CD8-positive, alpha-beta memory T cell (primary cell): ENCODE data around the gene KHSRP. TPM values are rescaled to one million over a fixed set of nuclear protein-coding genes. Genes with fewer than 3 reads are reported as not detected.

Experiments
- CTCF ChIA-PET: fragments of 350-600 bp; sonication (Branson Sonifier 250); formaldehyde crosslinking; loops from one replicate; lab custom pipeline; 2021; ENCODE audit warnings: antibody characterized with exemption; lab: Charles Lee
- POLR2A ChIA-PET: fragments of 350-600 bp; sonication (Branson Sonifier 250); formaldehyde crosslinking; loops from one replicate; lab custom pipeline; 2021; ENCODE audit warnings: antibody characterized with exemption; lab: Charles Lee
- DNase-seq, 5 donors: peaks; one replicate each; pipeline versions ENCODE4 v3.0.0 to v3.0.0-alpha.2; 2020 to 2022; ENCODE audit warnings: mixed read lengths in 1 of 5
- H3K27ac ChIP-seq: one replicate; pipeline ENCODE4 v1.7.0; 2013; ENCODE audit warnings: low read depth, mild to moderate bottlenecking, low read length, moderate library complexity
- H3K27me3 ChIP-seq: 2 replicates; pipeline ENCODE4 v1.7.0; 2013; ENCODE audit warnings: low read length, mild to moderate bottlenecking; ENCODE audit not compliant: insufficient read depth, poor library complexity, severe bottlenecking
- H3K36me3 ChIP-seq: 2 replicates; pipeline ENCODE4 v1.7.0; 2013; ENCODE audit warnings: mild to moderate bottlenecking, low read length, moderate library complexity; ENCODE audit not compliant: insufficient read depth
- H3K4me1 ChIP-seq: 2 replicates; pipeline ENCODE4 v1.7.0; 2013; ENCODE audit warnings: mild to moderate bottlenecking, low read length, moderate library complexity; ENCODE audit not compliant: insufficient read depth
- H3K4me3 ChIP-seq: 2 replicates; pipeline ENCODE4 v1.7.0; 2013; ENCODE audit warnings: mild to moderate bottlenecking, low read length
- H3K9me3 ChIP-seq: 2 replicates; pipeline ENCODE4 v1.7.0; 2013; ENCODE audit warnings: mild to moderate bottlenecking, low read length
- H3K27ac Mint-ChIP-seq, 8 donors: one replicate each; pipeline ENCODE4 v1.8.0; 2020 to 2021; ENCODE audit warnings: mixed read lengths in 8 of 8, mild to moderate bottlenecking in 6 of 8, inconsistent platforms in 3 of 8, moderate library complexity in 3 of 8
- H3K27me3 Mint-ChIP-seq, 2 donors: one replicate each; pipeline ENCODE4 v1.8.0; 2020 to 2021; ENCODE audit warnings: mixed read lengths in 2 of 2, mild to moderate bottlenecking in 1 of 2, moderate library complexity in 1 of 2
- H3K36me3 Mint-ChIP-seq, 3 donors: one replicate each; pipeline ENCODE4 v1.8.0; 2020 to 2021; ENCODE audit warnings: mixed read lengths in 3 of 3, inconsistent platforms in 1 of 3, mild to moderate bottlenecking in 1 of 3
- H3K4me1 Mint-ChIP-seq, 3 donors: one replicate each; pipeline ENCODE4 v1.8.0; 2020 to 2021; ENCODE audit warnings: mixed read lengths in 3 of 3, inconsistent platforms in 1 of 3, mild to moderate bottlenecking in 1 of 3
- H3K4me3 Mint-ChIP-seq, 7 donors: one replicate each; pipeline ENCODE4 v1.8.0; 2020 to 2021; ENCODE audit warnings: mixed read lengths in 7 of 7, mild to moderate bottlenecking in 6 of 7, moderate library complexity in 4 of 7, inconsistent platforms in 2 of 7
- H3K9me3 Mint-ChIP-seq, 5 donors: one replicate each; pipeline ENCODE4 v1.8.0; 2020 to 2022; ENCODE audit warnings: mixed read lengths in 5 of 5, mild to moderate bottlenecking in 3 of 5, moderate library complexity in 2 of 5, inconsistent platforms in 1 of 5
- polyA plus RNA-seq: library from polyadenylated mRNA; unstranded; fragments of 300-500 nt; fragmentation: Illumina TruSeq; gene quantifications from one replicate; pipeline ENCODE4 v1.2.3, GENCODE V29; 2021
- total RNA-seq, 2 experiments: library from RNA; stranded (reverse); gene quantifications; one replicate each; pipeline ENCODE4 v1.2.3, GENCODE V29; 2021

The KHSRP gene
- 100 to 1,000 TPM; 456 to 459 TPM for total RNA-seq
- polyA plus RNA-seq, result 22.0 TPM

- Histone ChIP-seq H3K27me3 (no peaks in the 10 kb centered on the region), H3K9me3 (no peaks in the 10 kb centered on the region), H3K4me3 (peak within 1 kb of the TSS; percentile 73), H3K27ac (peak within 1 kb of the TSS; percentile 69), H3K4me1 (peaks cover 27% of the 10 kb centered on the region), H3K36me3 (peaks cover 21% of the 10 kb centered on the region)
- H3K27ac Mint-ChIP-seq, result peak within 1 kb of the TSS; percentile 87 to 98 (median 90)
- CTCF ChIA-PET, result interaction anchor here (1.2 to 1.4 kb wide), 2 partner anchors 32 to 206 kb away, joined by 3 to 5 read pairs; partner anchors contain the start of gene GTF2F1
- H3K27me3 Mint-ChIP-seq, result peaks cover 0 to 1% of the 10 kb centered on the region in 2 donors
- POLR2A ChIA-PET, result interaction anchor here (0.5 to 2.2 kb wide), 11 partner anchors 31 to 439 kb away, joined by 3 to 14 read pairs (median 5); partner anchors contain the start of genes ALKBH7, CLPP, DENND1C and GPR108
- peak within 1 kb of the TSS; percentile 87 to 95 (median 90) for H3K4me3 Mint-ChIP-seq
- no peaks in the 10 kb centered on the region for H3K9me3 Mint-ChIP-seq
- H3K36me3 Mint-ChIP-seq, result peaks cover 3 to 37% (median 9%) of the 10 kb centered on the region in 3 donors
- peak in 3 of 5 donors; percentile 17 to 23 (median 21) for DNase-seq
- peaks cover 30 to 46% (median 33%) of the 10 kb centered on the region in 3 donors for H3K4me1 Mint-ChIP-seq
Observed at GRCh38 chr19:6424195-6424938, at the start of gene KHSRP. Gene KHSRP (minus strand): TSS chr19:6424811. CDS start chr19:6424701, 110 bp downstream.

- no peak for DNase-seq
- peaks cover 0 to 60% (median 0%) of the 10 kb centered on the region in 3 donors for H3K36me3 Mint-ChIP-seq
- no peak overlapping the region for H3K4me3 Mint-ChIP-seq
- H3K27me3 Mint-ChIP-seq, result no peaks in the 10 kb centered on the region
- H3K27ac Mint-ChIP-seq, result no peak overlapping the region
- H3K27me3 ChIP-seq, result no peaks in the 10 kb centered on the region
- peaks cover 3% of the 10 kb centered on the region for H3K4me1 ChIP-seq
- H3K4me3 ChIP-seq, result no peak overlapping the region
- H3K9me3 ChIP-seq, result no peaks in the 10 kb centered on the region
- H3K36me3 ChIP-seq, result peaks cover 25% of the 10 kb centered on the region
- no peak overlapping the region for H3K27ac ChIP-seq
- no peaks in the 10 kb centered on the region for H3K4me1 Mint-ChIP-seq
- H3K9me3 Mint-ChIP-seq, result no peaks in the 10 kb centered on the region
- CTCF ChIA-PET, result interaction anchor here (0.6 kb wide), 1 partner anchor 112 kb away, joined by 3 read pairs; the partner anchor contains the start of gene CLPP
- POLR2A ChIA-PET, result no interaction called here
Observed at GRCh38 chr19:6473647-6474046, 49.0 kb upstream of the KHSRP start.

- Histone ChIP-seq H3K9me3 (no peaks in the 10 kb centered on the region), H3K27me3 (no peaks in the 10 kb centered on the region), H3K4me3 (no peak overlapping the region), H3K4me1 (no peaks in the 10 kb centered on the region), H3K36me3 (peaks cover 25% of the 10 kb centered on the region), H3K27ac (no peak overlapping the region)
- H3K4me3 Mint-ChIP-seq, result no peak overlapping the region
- ChIA-PET POLR2A (no interaction called here), CTCF (interaction anchor here (0.6 to 1.7 kb wide), 3 partner anchors 9 to 111 kb away, joined by 3 to 5 read pairs (median 3); partner anchors contain the start of genes CLPP and DENND1C)
- H3K9me3 Mint-ChIP-seq, result no peaks in the 10 kb centered on the region
- H3K27ac Mint-ChIP-seq, result peak overlapping the region in 1 of 8 donors; percentile 15
- no peak for DNase-seq
- peaks cover 0 to 68% (median 0%) of the 10 kb centered on the region in 3 donors for H3K36me3 Mint-ChIP-seq
- H3K27me3 Mint-ChIP-seq, result no peaks in the 10 kb centered on the region
- H3K4me1 Mint-ChIP-seq, result no peaks in the 10 kb centered on the region
Observed at GRCh38 chr19:6472713-6473112, 48.1 kb upstream of the KHSRP start.

GRCh38 chr19:6471076-6471475 lies 46.5 kb upstream of the KHSRP start:
- Histone ChIP-seq H3K4me1 (no peaks in the 10 kb centered on the region), H3K27ac (no peak overlapping the region), H3K4me3 (no peak overlapping the region), H3K27me3 (no peaks in the 10 kb centered on the region), H3K36me3 (peaks cover 15% of the 10 kb centered on the region), H3K9me3 (no peaks in the 10 kb centered on the region)
- POLR2A ChIA-PET, result interaction anchor here (0.6 to 1.2 kb wide), 2 partner anchors 10 to 23 kb away, joined by 4 read pairs; partner anchors contain the start of gene DENND1C
- Mint-ChIP-seq H3K36me3 (peaks cover 0 to 71% (median 0%) of the 10 kb centered on the region in 3 donors), H3K4me1 (no peaks in the 10 kb centered on the region), H3K27me3 (no peaks in the 10 kb centered on the region), H3K27ac (peak overlapping the region in 1 of 8 donors; percentile 38), H3K9me3 (no peaks in the 10 kb centered on the region), H3K4me3 (no peak overlapping the region)
- CTCF ChIA-PET, result interaction anchor here (0.6 to 1.4 kb wide), 2 partner anchors 10 to 46 kb away, joined by 3 read pairs; no protein-coding TSS in a partner anchor
- DNase-seq, result no peak

GRCh38 chr19:6470173-6470572 lies 45.6 kb upstream of the KHSRP start:
- H3K36me3 ChIP-seq, result peaks cover 6% of the 10 kb centered on the region
- DNase-seq, result no peak
- Mint-ChIP-seq H3K4me3 (no peak overlapping the region), H3K36me3 (peaks cover 0 to 65% (median 0%) of the 10 kb centered on the region in 3 donors), H3K4me1 (peaks cover 0 to 5% (median 1%) of the 10 kb centered on the region in 3 donors), H3K27me3 (no peaks in the 10 kb centered on the region), H3K27ac (peak overlapping the region in 1 of 8 donors; percentile 40), H3K9me3 (no peaks in the 10 kb centered on the region)
- no peaks in the 10 kb centered on the region for H3K27me3 ChIP-seq
- POLR2A ChIA-PET, result interaction anchor here (0.6 kb wide), 1 partner anchor 23 kb away, joined by 4 read pairs; no protein-coding TSS in a partner anchor
- no peaks in the 10 kb centered on the region for H3K4me1 ChIP-seq
- no peak overlapping the region for H3K4me3 ChIP-seq
- H3K27ac ChIP-seq, result no peak overlapping the region
- CTCF ChIA-PET, result interaction anchor here (1.2 to 1.4 kb wide), 2 partner anchors 11 to 47 kb away, joined by 3 to 4 read pairs; partner anchors contain the start of gene DENND1C
- H3K9me3 ChIP-seq, result no peaks in the 10 kb centered on the region

- H3K4me3 Mint-ChIP-seq, result no peak overlapping the region
- peaks cover 5 to 17% (median 8%) of the 10 kb centered on the region in 3 donors for H3K4me1 Mint-ChIP-seq
- no peaks in the 10 kb centered on the region for H3K9me3 Mint-ChIP-seq
- H3K36me3 ChIP-seq, result no peaks in the 10 kb centered on the region
- CTCF ChIA-PET, result interaction anchor here (1.2 kb wide), 1 partner anchor 37 kb away, joined by 5 read pairs; no protein-coding TSS in a partner anchor
- H3K36me3 Mint-ChIP-seq, result peaks cover 0 to 44% (median 0%) of the 10 kb centered on the region in 3 donors
- POLR2A ChIA-PET, result no interaction called here
- H3K27ac Mint-ChIP-seq, result peak overlapping the region in 4 of 8 donors; percentile 19 to 90 (median 66)
- no peak for DNase-seq
- no peaks in the 10 kb centered on the region for H3K27me3 Mint-ChIP-seq
- no peak overlapping the region for H3K27ac ChIP-seq
- no peaks in the 10 kb centered on the region for H3K27me3 ChIP-seq
- peaks cover 12% of the 10 kb centered on the region for H3K4me1 ChIP-seq
- no peak overlapping the region for H3K4me3 ChIP-seq
- H3K9me3 ChIP-seq, result no peaks in the 10 kb centered on the region
Observed at GRCh38 chr19:6467384-6467783, 42.8 kb upstream of the KHSRP start.

- CTCF ChIA-PET, result no interaction called here
- Mint-ChIP-seq H3K27me3 (no peaks in the 10 kb centered on the region), H3K4me3 (no peak overlapping the region), H3K36me3 (peaks cover 0 to 42% (median 0%) of the 10 kb centered on the region in 3 donors), H3K27ac (peak overlapping the region in 2 of 8 donors; percentile 66 to 90), H3K4me1 (peaks cover 8 to 17% (median 10%) of the 10 kb centered on the region in 3 donors), H3K9me3 (no peaks in the 10 kb centered on the region)
- Histone ChIP-seq H3K9me3 (no peaks in the 10 kb centered on the region), H3K36me3 (no peaks in the 10 kb centered on the region), H3K4me3 (no peak overlapping the region), H3K27me3 (no peaks in the 10 kb centered on the region), H3K27ac (no peak overlapping the region), H3K4me1 (peaks cover 12% of the 10 kb centered on the region)
- POLR2A ChIA-PET, result no interaction called here
- DNase-seq, result no peak
Observed at GRCh38 chr19:6466526-6467248, 42.1 kb upstream of the KHSRP start.
